ENCODE data around the gene SMIM38.

SMIM38 gene

GRCh38 chr11:69192301-69192721, 36.6 kb downstream of the SMIM38 start:
- H3K36me3 Mint-ChIP-seq: peaks cover 6% of the 10 kb centered on the region
- H3K4me3 Mint-ChIP-seq: no peak overlapping the region
- peaks cover 16% of the 10 kb centered on the region for H3K9me3 Mint-ChIP-seq (ENCODE audit: low read depth)
- no peak overlapping the region for H3K27ac Mint-ChIP-seq
- H3K4me1 Mint-ChIP-seq (ENCODE audit: low read depth): no peaks in the 10 kb centered on the region
- peaks cover 2% of the 10 kb centered on the region for H3K27me3 Mint-ChIP-seq

GRCh38 chr11:69193151-69193550, 37.4 kb downstream of the SMIM38 start:
- Mint-ChIP-seq H3K4me3 (no peak overlapping the region), H3K27me3 (no peaks in the 10 kb centered on the region), H3K9me3 (ENCODE audit: low read depth) (peaks cover 11% of the 10 kb centered on the region), H3K4me1 (ENCODE audit: low read depth) (no peaks in the 10 kb centered on the region), H3K36me3 (peaks cover 6% of the 10 kb centered on the region), H3K27ac (no peak overlapping the region)

- no peak overlapping the region for H3K27ac Mint-ChIP-seq
- H3K4me1 Mint-ChIP-seq (ENCODE audit: low read depth): no peaks in the 10 kb centered on the region
Measured at GRCh38 chr11:69193629-69194028, 37.9 kb downstream of the SMIM38 start.

GRCh38 chr11:69194396-69194795, 38.7 kb downstream of the SMIM38 start:
- Mint-ChIP-seq H3K4me1 (ENCODE audit: low read depth) (peaks cover under 1% of the 10 kb centered on the region), H3K27me3 (no peaks in the 10 kb centered on the region), H3K4me3 (no peak overlapping the region), H3K36me3 (peaks cover 3% of the 10 kb centered on the region), H3K9me3 (ENCODE audit: low read depth) (peaks cover 10% of the 10 kb centered on the region), H3K27ac (no peak overlapping the region)

More at GRCh38 chr11:69193629-69194028, 37.9 kb downstream of the SMIM38 start:
- no peak overlapping the region for H3K4me3 Mint-ChIP-seq
- H3K9me3 Mint-ChIP-seq (ENCODE audit: low read depth): peaks cover 10% of the 10 kb centered on the region
- H3K36me3 Mint-ChIP-seq: peaks cover 6% of the 10 kb centered on the region
- no peaks in the 10 kb centered on the region for H3K27me3 Mint-ChIP-seq

- Mint-ChIP-seq H3K4me1 (ENCODE audit: low read depth) (peaks cover 3% of the 10 kb centered on the region), H3K27me3 (no peaks in the 10 kb centered on the region), H3K9me3 (ENCODE audit: low read depth) (peaks cover 10% of the 10 kb centered on the region), H3K4me3 (no peak overlapping the region), H3K27ac (no peak overlapping the region), H3K36me3 (peaks cover 3% of the 10 kb centered on the region)
Measured at GRCh38 chr11:69194956-69195355, 39.2 kb downstream of the SMIM38 start.

- Mint-ChIP-seq H3K4me1 (ENCODE audit: low read depth) (peaks cover 3% of the 10 kb centered on the region), H3K27ac (no peak overlapping the region), H3K36me3 (peaks cover 3% of the 10 kb centered on the region), H3K27me3 (no peaks in the 10 kb centered on the region), H3K4me3 (no peak overlapping the region), H3K9me3 (ENCODE audit: low read depth) (peaks cover 10% of the 10 kb centered on the region)
Measured at GRCh38 chr11:69195824-69196782, 40.4 kb downstream of the SMIM38 start.

GRCh38 chr11:69196783-69197169, 41.0 kb downstream of the SMIM38 start:
- H3K27me3 Mint-ChIP-seq: no peaks in the 10 kb centered on the region

GRCh38 chr11:69198891-69199582, 43.3 kb downstream of the SMIM38 start:
- Mint-ChIP-seq H3K27me3 (no peaks in the 10 kb centered on the region), H3K27ac (no peak overlapping the region), H3K4me3 (no peak overlapping the region), H3K9me3 (ENCODE audit: low read depth) (peaks cover 10% of the 10 kb centered on the region), H3K4me1 (ENCODE audit: low read depth) (peaks cover 3% of the 10 kb centered on the region), H3K36me3 (peaks cover 3% of the 10 kb centered on the region)

More at GRCh38 chr11:69196783-69197169, 41.0 kb downstream of the SMIM38 start:
- peaks cover 3% of the 10 kb centered on the region for H3K4me1 Mint-ChIP-seq (ENCODE audit: low read depth)
- H3K4me3 Mint-ChIP-seq: no peak overlapping the region
- H3K36me3 Mint-ChIP-seq: peaks cover 3% of the 10 kb centered on the region
- peaks cover 10% of the 10 kb centered on the region for H3K9me3 Mint-ChIP-seq (ENCODE audit: low read depth)
- H3K27ac Mint-ChIP-seq: no peak overlapping the region

GRCh38 chr11:69199583-69200315, 44.0 kb downstream of the SMIM38 start:
- Mint-ChIP-seq H3K4me1 (ENCODE audit: low read depth) (peaks cover 3% of the 10 kb centered on the region), H3K27me3 (no peaks in the 10 kb centered on the region), H3K27ac (no peak overlapping the region), H3K4me3 (no peak overlapping the region), H3K36me3 (no peaks in the 10 kb centered on the region), H3K9me3 (ENCODE audit: low read depth) (peaks cover 4% of the 10 kb centered on the region)

- no peak overlapping the region for H3K27ac Mint-ChIP-seq
- no peaks in the 10 kb centered on the region for H3K9me3 Mint-ChIP-seq (ENCODE audit: low read depth)
- no peaks in the 10 kb centered on the region for H3K27me3 Mint-ChIP-seq
- no peaks in the 10 kb centered on the region for H3K36me3 Mint-ChIP-seq
- peaks cover 3% of the 10 kb centered on the region for H3K4me1 Mint-ChIP-seq (ENCODE audit: low read depth)
- no peak overlapping the region for H3K4me3 Mint-ChIP-seq
Measured at GRCh38 chr11:69200331-69201065, 44.8 kb downstream of the SMIM38 start.

GRCh38 chr11:69201066-69201365, 45.3 kb downstream of the SMIM38 start:
- Mint-ChIP-seq H3K36me3 (no peaks in the 10 kb centered on the region), H3K27me3 (no peaks in the 10 kb centered on the region), H3K4me1 (ENCODE audit: low read depth) (peaks cover 3% of the 10 kb centered on the region), H3K4me3 (no peak overlapping the region), H3K9me3 (ENCODE audit: low read depth) (no peaks in the 10 kb centered on the region), H3K27ac (no peak overlapping the region)

GRCh38 chr11:69201764-69202370, 46.1 kb downstream of the SMIM38 start:
- Mint-ChIP-seq H3K36me3 (no peaks in the 10 kb centered on the region), H3K4me3 (no peak overlapping the region), H3K27ac (no peak overlapping the region), H3K4me1 (ENCODE audit: low read depth) (peaks cover 3% of the 10 kb centered on the region), H3K9me3 (ENCODE audit: low read depth) (no peaks in the 10 kb centered on the region), H3K27me3 (no peaks in the 10 kb centered on the region)

- H3K4me3 Mint-ChIP-seq: no peak overlapping the region
- no peaks in the 10 kb centered on the region for H3K9me3 Mint-ChIP-seq (ENCODE audit: low read depth)
- H3K36me3 Mint-ChIP-seq: no peaks in the 10 kb centered on the region
- H3K27me3 Mint-ChIP-seq: no peaks in the 10 kb centered on the region
- H3K4me1 Mint-ChIP-seq (ENCODE audit: low read depth): peaks cover 3% of the 10 kb centered on the region
- H3K27ac Mint-ChIP-seq: no peak overlapping the region
Measured at GRCh38 chr11:69202511-69203221, 46.9 kb downstream of the SMIM38 start.

Measured in activated naive CD8-positive, alpha-beta T cell (primary cell).